HepG2 (cell line): ENCODE results near the gene SPATA32. TPM values are rescaled to one million over a fixed set of nuclear protein-coding genes. Genes with fewer than 3 reads are reported as not detected.

Experiments
- ATAC-seq: fragments of 200-7000 bp; cut with Tn5 transposase; 3 replicates; pipeline ENCODE4 v1.9.1; 2020; ENCODE audit warnings: mild to moderate bottlenecking, moderate library complexity
- BruUV-seq: library from RNA; stranded (reverse); fragments of 400-500 nt; replicated peaks from 2 replicates; lab custom pipeline; 2021; lab: Mats Ljungman, UMichigan
- CTCF ChIA-PET: fragments of 300-600 bp; formaldehyde crosslinking; extraction: SDS; loops from one replicate; lab custom pipeline; 2021; ENCODE audit warnings: low total read pairs, inconsistent platforms, low intra/inter-chr PET ratio; lab: Yijun Ruan, JAX
- POLR2A ChIA-PET: fragments of 350-600 bp; sonication (Branson Sonifier 250); formaldehyde crosslinking; loops from one replicate; lab custom pipeline; 2020; ENCODE audit warnings: antibody characterized with exemption, inconsistent platforms; lab: Yijun Ruan, JAX
- DNase-seq: peaks from one replicate; pipeline ENCODE4 v3.0.0-alpha.2; 2015; ENCODE audit warnings: low spot score
- FAIRE-seq: peaks from 3 replicates; lab custom pipeline; 2011; peaks lifted over from hg19 to GRCh38; lab: Jason Lieb, UNC
- H2AFZ ChIP-seq: one replicate; pipeline ENCODE4 v1.6.1; 2011; ENCODE audit warnings: low read length, inconsistent platforms
- H3K27ac ChIP-seq: fragments of 300-600 bp; 3 replicates; pipeline ENCODE4 v1.8.0; 2011; ENCODE audit warnings: mixed run types, mild to moderate bottlenecking, mixed read lengths, low read length, inconsistent platforms; ENCODE audit not compliant: insufficient read depth; ENCODE audit errors: extremely low read length
- H3K27me3 ChIP-seq, 2 experiments: fragments of 200-600 bp in 1 of 2; 2 replicates in 1 of 2; 3 replicates in 1 of 2; pipeline versions ENCODE4 v1.6.0 to v1.8.0; 2011; ENCODE audit warnings: low read length in 2 of 2, mild to moderate bottlenecking in 2 of 2, moderate library complexity in 2 of 2, inconsistent platforms in 1 of 2; ENCODE audit not compliant: insufficient read depth in 2 of 2, control insufficient read depth in 1 of 2
- H3K36me3 ChIP-seq, 2 experiments: fragments of 200-600 bp in 1 of 2; replicated peaks in 1 of 2; 2 replicates in 1 of 2; 3 replicates in 1 of 2; pipeline versions ENCODE4 v1.5.1 to v1.8.0; 2011; ENCODE audit warnings: low read length in 2 of 2, inconsistent platforms in 1 of 2; ENCODE audit not compliant: insufficient read depth in 2 of 2, control insufficient read depth in 1 of 2
- H3K4me1 ChIP-seq: 2 replicates; pipeline ENCODE4 v1.5.1; 2012; ENCODE audit warnings: low read length, inconsistent platforms; ENCODE audit not compliant: insufficient read depth
- H3K4me2 ChIP-seq: 2 replicates; pipeline ENCODE4 v1.6.0; 2011; ENCODE audit warnings: low read depth, low read length, inconsistent platforms
- H3K4me3 ChIP-seq, 3 experiments: fragments of 200-600 bp in 1 of 3; sonication (generic), shearing (Covaris generic) in 1 of 3; replicated peaks in 1 of 3; 2 replicates each; pipeline ENCODE4 v1.5.1; 2011 to 2016; ENCODE audit warnings: low read length in 3 of 3, inconsistent platforms in 2 of 3, low read depth in 2 of 3, mild to moderate bottlenecking in 2 of 3, control low read depth in 1 of 3, mixed read lengths in 1 of 3; ENCODE audit not compliant: insufficient read depth in 1 of 3
- H3K79me2 ChIP-seq: one replicate; pipeline ENCODE4 v1.6.1; 2011; ENCODE audit warnings: low read length, inconsistent platforms; ENCODE audit not compliant: insufficient read depth
- H3K9ac ChIP-seq: 2 replicates; pipeline ENCODE4 v1.6.0; 2011; ENCODE audit warnings: mild to moderate bottlenecking, low read depth, low read length, inconsistent platforms; ENCODE audit not compliant: insufficient read depth
- H3K9me3 ChIP-seq: 2 replicates; pipeline ENCODE4 v1.5.1; 2012; ENCODE audit warnings: mild to moderate bottlenecking, low read length
- H4K20me1 ChIP-seq: 2 replicates; pipeline ENCODE4 v1.6.0; 2011; ENCODE audit warnings: inconsistent platforms, mild to moderate bottlenecking, low read length, moderate library complexity; ENCODE audit not compliant: insufficient read depth
- HOXA5 ChIP-seq: sonication (generic); formaldehyde crosslinking; IDR thresholded peaks from 2 replicates; pipeline ENCODE4 v1.4.0; 2020; ENCODE audit warnings: missing genetic modification reagents
- LBX2 ChIP-seq: sonication (generic); formaldehyde crosslinking; IDR thresholded peaks from 2 replicates; pipeline ENCODE4 v1.5.0; 2020; ENCODE audit warnings: missing genetic modification reagents, mild to moderate bottlenecking, borderline replicate concordance
- MNT ChIP-seq: fragments of 450-650 bp; IDR thresholded peaks from 2 replicates; pipeline ENCODE4 v1.6.1; 2016
- NCOA1 ChIP-seq: sonication (generic); formaldehyde crosslinking; IDR thresholded peaks from 2 replicates; pipeline ENCODE4 v1.9.0; 2021; ENCODE audit warnings: missing genetic modification reagents
- SMAD9 ChIP-seq: sonication (generic); formaldehyde crosslinking; IDR thresholded peaks from 2 replicates; pipeline ENCODE4 v1.5.1; 2020; ENCODE audit warnings: mild to moderate bottlenecking, missing genetic modification reagents
- TAF15 ChIP-seq: fragments of 200-400 bp; formaldehyde crosslinking; IDR thresholded peaks from one replicate; pipeline ENCODE4 v1.6.1; 2018; ENCODE audit warnings: mild to moderate bottlenecking, low read depth, low read length; ENCODE audit not compliant: poor library complexity, severe bottlenecking
- TERF1 ChIP-seq: sonication (generic); formaldehyde crosslinking; IDR thresholded peaks from 2 replicates; pipeline ENCODE4 v1.8.0; 2022; ENCODE audit warnings: mild to moderate bottlenecking, missing genetic modification reagents, moderate library complexity
- XRCC5 ChIP-seq: fragments of 200-400 bp; formaldehyde crosslinking; optimal IDR thresholded peaks from 2 replicates; pipeline ENCODE3; 2017; ENCODE audit warnings: mild to moderate bottlenecking, low read length
- ZBED4 ChIP-seq: sonication (generic); formaldehyde crosslinking; IDR thresholded peaks from 2 replicates; pipeline ENCODE4 v1.4.0; 2020; ENCODE audit warnings: missing genetic modification reagents, borderline replicate concordance
- ZBTB39 ChIP-seq: sonication (generic); formaldehyde crosslinking; IDR thresholded peaks from 2 replicates; pipeline ENCODE4 v1.5.0; 2020; ENCODE audit warnings: missing genetic modification reagents
- ZNF770 ChIP-seq: sonication (generic); formaldehyde crosslinking; IDR thresholded peaks from 2 replicates; pipeline ENCODE4 v1.5.0; 2020; ENCODE audit warnings: mild to moderate bottlenecking, missing genetic modification reagents
- WGBS: methylation state at CpG from one replicate; pipeline ENCODE4 v1.1.6; 2017; ENCODE audit warnings: low lambda C conversion rate; 5-methylcytosine and 5-hydroxymethylcytosine counted together
- in situ Hi-C: cut with HindIII; loops from 2 replicates; pipeline ENCODE4 v1.10.0; 2017; ENCODE audit warnings: low pct_unique_long_range_greater_than_20kb; ENCODE audit not compliant: extremely low pct_ligation_motif_present
- intact Hi-C: fragments of 100-400 bp; cut with micrococcal nuclease; formaldehyde crosslinking; loops from one replicate; pipeline ENCODE4 v1.10.0; 2022; ENCODE audit not compliant: unreplicated experiment
- polyA plus RNA-seq, 8 experiments: library from polyadenylated mRNA; depleted of rRNA in 3 of 8; stranded (reverse) in 7 of 8; unstranded in 1 of 8; fragments of >200 nt; fragmentation: Illumina TruSeq in 4 of 8; extraction: Trizol in 4 of 8; gene quantifications; 2 replicates each; pipeline versions ENCODE4 v1.2.1 to v1.2.3, GENCODE V29; 2011 to 2016; ENCODE audit warnings: low read depth in 4 of 8, missing spikeins in 1 of 8, mixed read lengths in 1 of 8; ENCODE audit not compliant: insufficient read depth in 1 of 8
- total RNA-seq, 5 experiments: library from RNA; depleted of rRNA; stranded (reverse); fragments of >200 nt; fragmentation: Illumina TruSeq; extraction: Trizol; gene quantifications; 2 replicates each; pipeline ENCODE4 v1.2.3, GENCODE V29; 2016; ENCODE audit warnings: low read depth in 1 of 5

The SPATA32 gene
- total and polyA plus RNA-seq, 2 of the 13 experiments (the other 11 are each of a cell fraction or from before 2014, with no cell fraction given): not detected

GRCh38 chr17:45258981-45259380 lies 2.9 kb downstream of the SPATA32 start (continued):
- no peak for TF ChIP-seq ZBED4 (CRISPR knock-in tag)

- in situ Hi-C loops (no loop called here), intact Hi-C loops (no loop called here)
- no peak overlapping the region for H3K27ac ChIP-seq
- no peak for ATAC-seq
- WGBS: 30% methylated on average over 14 of the region's 16 CpGs
- H3K79me2 ChIP-seq: no peaks in the 10 kb centered on the region
- ChIA-PET CTCF (no interaction called here), POLR2A (interaction anchor here (0.8 kb wide), 1 partner anchor 10 kb away, joined by 3 read pairs; no protein-coding TSS in a partner anchor)
- BruUV-seq: no TSS peak
- no peak for DNase-seq
- no peak overlapping the region for H3K9ac ChIP-seq
- no peak overlapping the region for H3K4me2 ChIP-seq
- H4K20me1 ChIP-seq: no peaks in the 10 kb centered on the region
- no peak for FAIRE-seq
- H3K4me3 ChIP-seq: no peak overlapping the region
- no peaks in the 10 kb centered on the region for H3K4me1 ChIP-seq
- H3K36me3 ChIP-seq: no peaks in the 10 kb centered on the region
- no peak overlapping the region for H2AFZ ChIP-seq
- H3K9me3 ChIP-seq: no peaks in the 10 kb centered on the region
- H3K27me3 ChIP-seq: peaks cover 0 to 28% of the 10 kb centered on the region in 2 experiments; a peak in 2 of 5 replicates
- TF ChIP-seq NCOA1 (no peak), TERF1 (CRISPR knock-in tag) (no peak), MNT (no peak), SMAD9 (no peak), LBX2 (no peak), ZBTB39 (no peak), XRCC5 (no peak), HOXA5 (CRISPR knock-in tag) (no peak), TAF15 (no peak), ZNF770 (CRISPR knock-in tag) (no peak)
Measured at GRCh38 chr17:45257115-45257514, 4.8 kb downstream of the SPATA32 start.
